Gastroesophageal sphincter (tissue), 3 donors: ENCODE data around the gene CCDC88A.

ENCODE experiments used
- EP300 ChIP-seq: sonication (generic); formaldehyde crosslinking; IDR thresholded peaks from one replicate; pipeline ENCODE4 v1.6.1; 2017; ENCODE audit warnings: antibody characterized with exemption, mild to moderate bottlenecking
- POLR2A ChIP-seq, 2 donors: fragments of 450-650 bp; IDR thresholded peaks; one replicate each; pipeline ENCODE4 v1.6.1; 2017; ENCODE audit warnings: antibody characterized with exemption in 2 of 2, mild to moderate bottlenecking in 2 of 2, moderate library complexity in 1 of 2
- TF ChIP-seq, protein P1 (sequence below), 4 experiments: fragments of 200-600 bp in 2 of 4; fragments of 450-650 bp in 2 of 4; sonication (generic) in 1 of 4; IDR thresholded peaks; one replicate each; pipeline ENCODE4 v1.5.1; 2017 to 2019; ENCODE audit warnings: antibody characterized with exemption in 4 of 4, mild to moderate bottlenecking in 2 of 4, moderate library complexity in 2 of 4

DNA sequence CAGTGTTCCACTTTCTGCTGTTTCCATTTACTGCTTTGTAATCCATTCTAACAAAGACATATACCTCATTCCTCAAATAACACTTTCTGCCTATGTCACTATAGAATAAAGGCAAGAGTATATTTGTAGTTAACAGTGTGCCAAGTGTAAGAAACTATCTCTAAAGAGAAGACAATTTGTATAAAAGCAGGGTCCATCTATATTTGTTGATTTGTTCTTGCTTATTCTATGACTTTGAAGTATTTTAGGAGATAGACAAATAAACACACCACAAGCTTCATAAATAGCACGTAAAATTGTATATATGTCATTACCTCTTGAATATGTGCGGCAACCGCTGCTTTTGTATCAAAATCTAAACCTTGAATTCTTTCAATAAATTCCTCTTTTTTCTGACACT lies 56.0 kb downstream of the CCDC88A start:
- TF ChIP-seq, protein P1, sequence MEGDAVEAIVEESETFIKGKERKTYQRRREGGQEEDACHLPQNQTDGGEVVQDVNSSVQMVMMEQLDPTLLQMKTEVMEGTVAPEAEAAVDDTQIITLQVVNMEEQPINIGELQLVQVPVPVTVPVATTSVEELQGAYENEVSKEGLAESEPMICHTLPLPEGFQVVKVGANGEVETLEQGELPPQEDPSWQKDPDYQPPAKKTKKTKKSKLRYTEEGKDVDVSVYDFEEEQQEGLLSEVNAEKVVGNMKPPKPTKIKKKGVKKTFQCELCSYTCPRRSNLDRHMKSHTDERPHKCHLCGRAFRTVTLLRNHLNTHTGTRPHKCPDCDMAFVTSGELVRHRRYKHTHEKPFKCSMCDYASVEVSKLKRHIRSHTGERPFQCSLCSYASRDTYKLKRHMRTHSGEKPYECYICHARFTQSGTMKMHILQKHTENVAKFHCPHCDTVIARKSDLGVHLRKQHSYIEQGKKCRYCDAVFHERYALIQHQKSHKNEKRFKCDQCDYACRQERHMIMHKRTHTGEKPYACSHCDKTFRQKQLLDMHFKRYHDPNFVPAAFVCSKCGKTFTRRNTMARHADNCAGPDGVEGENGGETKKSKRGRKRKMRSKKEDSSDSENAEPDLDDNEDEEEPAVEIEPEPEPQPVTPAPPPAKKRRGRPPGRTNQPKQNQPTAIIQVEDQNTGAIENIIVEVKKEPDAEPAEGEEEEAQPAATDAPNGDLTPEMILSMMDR (IDR thresholded peaks at IDR 0.05): no peak
- no peak for TF ChIP-seq POLR2A (IDR thresholded peaks at IDR 0.05)
- no peak for TF ChIP-seq EP300
